ENCODE measurements around the gene POLG.

- TF ChIP-seq CTCF (IDR thresholded peaks at IDR 0.05) (no peak), POLR2A (IDR thresholded peaks at IDR 0.05) (no peak)
Observed at GRCh38 chr15:89368566-89369223, 34.1 kb upstream of the POLG start.

Measured in stomach (tissue), 4 donors.